Measurements from ENCODE around the gene ZBTB7C.

- TF ChIP-seq, protein P1, sequence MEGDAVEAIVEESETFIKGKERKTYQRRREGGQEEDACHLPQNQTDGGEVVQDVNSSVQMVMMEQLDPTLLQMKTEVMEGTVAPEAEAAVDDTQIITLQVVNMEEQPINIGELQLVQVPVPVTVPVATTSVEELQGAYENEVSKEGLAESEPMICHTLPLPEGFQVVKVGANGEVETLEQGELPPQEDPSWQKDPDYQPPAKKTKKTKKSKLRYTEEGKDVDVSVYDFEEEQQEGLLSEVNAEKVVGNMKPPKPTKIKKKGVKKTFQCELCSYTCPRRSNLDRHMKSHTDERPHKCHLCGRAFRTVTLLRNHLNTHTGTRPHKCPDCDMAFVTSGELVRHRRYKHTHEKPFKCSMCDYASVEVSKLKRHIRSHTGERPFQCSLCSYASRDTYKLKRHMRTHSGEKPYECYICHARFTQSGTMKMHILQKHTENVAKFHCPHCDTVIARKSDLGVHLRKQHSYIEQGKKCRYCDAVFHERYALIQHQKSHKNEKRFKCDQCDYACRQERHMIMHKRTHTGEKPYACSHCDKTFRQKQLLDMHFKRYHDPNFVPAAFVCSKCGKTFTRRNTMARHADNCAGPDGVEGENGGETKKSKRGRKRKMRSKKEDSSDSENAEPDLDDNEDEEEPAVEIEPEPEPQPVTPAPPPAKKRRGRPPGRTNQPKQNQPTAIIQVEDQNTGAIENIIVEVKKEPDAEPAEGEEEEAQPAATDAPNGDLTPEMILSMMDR (IDR thresholded peaks at IDR 0.05), result no peak
- no peak for TF ChIP-seq POLR2A (IDR thresholded peaks at IDR 0.05)
- no peak for TF ChIP-seq EP300 (IDR thresholded peaks at IDR 0.05)
Measured at GRCh38 chr18:48316177-48316576, 93.0 kb downstream of the ZBTB7C start.
